GM08714 (cell line): ENCODE data around the gene SNX22.

Source experiments
- H3K4me3 ChIP-seq: fragments of 200-500 bp; sonication (Bioruptor generic); 2 replicates; pipeline ENCODE4 v1.5.1; 2014; ENCODE audit warnings: mild to moderate bottlenecking, low read length, inconsistent platforms
- ZNF274 ChIP-seq: IDR thresholded peaks from 2 replicates; pipeline ENCODE4 v1.6.1; 2012; ENCODE audit warnings: mild to moderate bottlenecking, low read depth, low read length

Gene SNX22

DNA sequence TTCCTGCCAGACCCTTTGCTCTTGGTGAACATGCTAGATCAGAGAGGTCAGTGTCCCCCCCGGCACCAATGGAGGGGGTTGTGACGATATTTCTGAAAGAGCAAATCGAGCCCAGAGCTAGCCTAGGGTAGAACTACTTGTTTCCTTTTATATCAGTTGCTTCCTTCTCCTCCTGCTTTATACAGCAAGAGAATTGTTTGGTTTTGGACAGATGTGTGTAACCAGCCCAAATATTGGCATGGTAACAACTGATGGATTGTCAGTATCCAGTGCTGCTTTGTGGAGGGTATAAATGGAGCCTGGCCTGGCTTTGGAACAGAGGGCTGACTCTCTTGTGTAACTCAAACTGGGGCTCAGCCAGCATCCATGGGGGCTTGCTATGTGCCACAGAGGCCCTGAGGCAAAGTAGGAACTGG, 28.6 kb upstream of the SNX22 start:
- H3K4me3 ChIP-seq = no peak overlapping the region

DNA sequence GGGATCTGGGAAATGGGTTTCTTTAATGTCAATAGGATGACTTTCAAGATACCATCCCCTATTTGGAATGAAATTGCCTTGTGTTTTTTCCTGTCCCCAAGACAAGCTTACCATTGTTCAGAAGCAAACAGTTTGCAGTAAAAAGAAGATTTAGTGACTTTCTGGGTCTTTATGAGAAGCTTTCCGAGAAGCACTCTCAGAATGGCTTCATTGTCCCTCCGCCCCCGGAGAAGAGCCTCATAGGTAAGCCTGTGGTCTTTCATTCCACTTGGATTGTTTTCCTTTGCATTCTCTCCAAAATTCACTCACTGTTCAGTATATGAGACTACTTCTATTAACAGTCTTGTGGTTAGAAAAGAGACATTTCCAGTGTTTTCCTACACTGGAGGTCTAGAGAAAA, 25.6 kb upstream of the SNX22 start:
- no peak for TF ChIP-seq ZNF274
- no peak overlapping the region for H3K4me3 ChIP-seq

More for the DNA sequence above, 28.6 kb upstream of the SNX22 start:
- no peak for TF ChIP-seq ZNF274

DNA sequence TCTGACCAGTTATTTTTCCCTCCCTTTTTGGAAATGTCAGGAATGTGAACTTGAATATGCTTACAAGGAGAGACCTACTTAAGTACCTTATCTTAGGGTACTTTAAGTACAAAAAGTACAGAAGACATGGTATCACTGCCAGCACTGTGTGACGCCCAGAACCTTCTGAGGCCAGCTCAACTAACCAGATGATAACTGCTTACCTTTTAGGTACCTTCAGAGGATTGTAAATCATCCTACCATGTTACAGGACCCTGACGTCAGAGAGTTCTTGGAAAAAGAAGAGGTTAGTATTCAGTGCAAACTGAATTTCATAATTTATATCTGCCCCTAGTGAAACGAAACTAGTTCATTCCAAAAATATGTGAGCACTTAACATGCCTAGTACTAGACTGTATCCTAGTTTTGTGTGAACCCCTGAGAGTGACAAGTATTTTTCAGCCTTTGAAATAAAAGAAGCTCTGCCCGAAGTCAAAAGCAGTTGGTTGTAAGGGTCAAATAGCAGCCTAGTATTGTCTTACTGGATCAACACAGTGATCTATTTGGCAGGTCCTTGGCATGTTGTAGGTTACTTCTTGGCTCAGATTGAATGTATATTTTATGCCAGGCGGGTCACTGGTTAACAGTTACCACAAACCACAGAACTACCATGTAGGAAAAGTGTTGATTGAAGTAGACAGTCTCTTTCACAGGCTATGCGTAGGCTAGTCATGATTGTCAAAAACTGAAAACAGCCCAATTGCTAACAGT, 23.8 kb upstream of the SNX22 start:
- no peak overlapping the region for H3K4me3 ChIP-seq
- no peak for TF ChIP-seq ZNF274

DNA sequence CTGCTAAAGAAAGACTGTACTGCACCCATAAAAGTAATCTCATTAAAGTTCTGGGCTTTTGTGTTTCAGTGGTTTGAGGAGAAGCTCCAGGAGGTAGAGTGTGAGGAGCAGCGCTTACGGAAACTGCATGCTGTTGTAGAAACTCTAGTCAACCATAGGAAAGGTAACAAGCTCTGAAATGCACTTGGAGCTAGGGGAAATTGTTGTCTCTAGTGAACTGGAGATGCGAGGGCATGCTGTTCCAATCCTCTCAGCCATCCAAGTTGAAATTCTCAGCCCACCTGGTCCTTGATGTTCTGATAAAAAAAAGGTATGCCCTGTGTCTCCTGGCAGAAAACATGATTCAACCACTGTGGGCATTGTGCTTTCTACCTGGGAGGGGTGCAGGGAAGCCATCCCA, 21.4 kb upstream of the SNX22 start:
- no peak for TF ChIP-seq ZNF274
- H3K4me3 ChIP-seq = no peak overlapping the region

DNA sequence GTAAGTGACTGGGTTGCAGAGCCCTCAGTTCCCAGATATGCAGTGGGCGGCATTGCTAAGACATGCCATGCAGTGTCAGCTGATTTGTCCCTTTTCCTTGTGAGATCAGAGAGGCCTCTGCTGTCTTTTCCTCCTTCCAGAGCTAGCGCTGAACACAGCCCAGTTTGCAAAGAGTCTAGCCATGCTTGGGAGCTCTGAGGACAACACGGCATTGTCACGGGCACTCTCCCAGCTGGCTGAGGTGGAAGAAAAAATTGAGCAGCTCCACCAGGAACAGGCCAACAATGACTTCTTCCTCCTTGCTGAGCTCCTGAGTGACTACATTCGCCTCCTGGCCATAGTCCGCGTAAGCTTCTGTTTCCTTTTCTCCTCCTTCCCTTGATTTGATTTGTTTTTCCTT, 20.0 kb upstream of the SNX22 start:
- TF ChIP-seq ZNF274 = no peak
- H3K4me3 ChIP-seq = no peak overlapping the region

DNA sequence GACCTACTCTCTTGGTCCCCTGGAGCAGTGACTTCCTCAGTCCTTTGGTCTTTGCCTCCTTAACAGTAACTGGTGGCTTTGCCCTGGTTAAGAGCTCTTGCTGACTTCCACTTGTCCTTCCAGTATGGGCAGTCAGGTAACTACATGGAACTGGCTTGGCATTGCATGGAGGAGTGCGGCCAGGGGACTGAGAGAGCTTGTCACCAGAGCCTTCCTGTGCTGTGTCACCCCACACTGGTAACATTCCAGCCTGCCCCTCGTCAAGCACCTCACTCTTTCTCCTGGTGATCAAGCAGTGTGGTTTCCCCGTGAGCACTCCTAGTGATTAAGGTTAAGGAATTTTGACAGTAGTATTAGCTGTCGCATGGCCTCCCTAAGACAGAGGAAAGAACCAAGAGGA, 19.3 kb upstream of the SNX22 start:
- H3K4me3 ChIP-seq = no peak overlapping the region
- no peak for TF ChIP-seq ZNF274

DNA sequence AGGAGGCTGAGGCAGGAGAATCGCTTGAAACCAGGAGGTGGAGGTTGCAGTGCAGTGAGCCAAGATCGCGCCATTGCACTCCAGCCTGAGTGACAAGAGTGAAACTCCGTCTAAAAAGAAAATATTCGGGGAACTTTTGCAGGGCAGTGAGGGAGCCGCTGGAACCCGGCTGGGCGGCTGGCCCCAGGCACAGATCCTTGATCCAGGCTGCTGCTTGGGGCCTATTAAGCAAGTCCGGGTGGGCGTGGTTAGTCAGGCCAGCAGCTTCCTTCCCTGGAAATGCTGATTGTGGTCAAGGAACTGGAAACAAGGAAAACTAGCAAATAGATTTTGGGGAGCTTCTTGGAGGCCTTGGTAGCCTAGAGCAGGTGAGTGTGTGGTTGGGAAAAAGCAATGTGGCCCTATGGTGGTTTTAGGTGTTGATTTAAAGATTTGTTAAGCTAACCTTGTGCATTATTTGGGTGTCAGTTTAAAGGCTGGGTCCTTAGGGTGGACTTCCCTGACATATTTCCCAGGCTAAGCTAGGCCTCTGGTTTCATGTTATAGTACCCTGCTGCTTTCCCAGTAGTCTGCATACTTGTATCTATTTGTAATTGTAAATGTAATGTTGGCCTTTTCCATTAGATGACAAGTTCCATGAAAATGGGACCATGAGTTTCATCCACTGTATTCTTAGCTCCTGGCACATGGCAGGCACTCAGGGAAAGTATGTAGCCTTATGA, 17.7 kb upstream of the SNX22 start:
- no peak for TF ChIP-seq ZNF274
- no peak overlapping the region for H3K4me3 ChIP-seq

DNA sequence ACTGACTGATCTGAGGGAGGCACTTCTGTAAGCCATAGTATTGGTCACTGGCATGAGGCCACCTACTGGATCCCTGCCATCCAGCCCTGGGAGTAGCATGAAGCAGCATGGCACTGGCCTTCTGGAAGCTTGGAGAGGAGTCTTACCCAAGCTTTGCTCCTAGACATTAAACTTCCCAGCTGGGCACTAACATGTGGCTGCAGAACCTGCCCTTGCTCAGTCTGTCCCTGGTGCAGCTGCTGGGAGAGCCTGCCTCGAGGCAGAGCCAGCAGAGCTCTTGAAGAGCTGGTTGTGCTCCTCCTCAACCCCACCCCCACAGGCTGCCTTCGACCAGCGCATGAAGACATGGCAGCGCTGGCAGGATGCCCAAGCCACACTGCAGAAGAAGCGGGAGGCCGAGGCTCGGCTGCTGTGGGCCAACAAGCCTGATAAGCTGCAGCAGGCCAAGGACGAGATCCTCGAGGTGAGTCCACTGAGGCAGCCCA, 17.1 kb upstream of the SNX22 start:
- no peak overlapping the region for H3K4me3 ChIP-seq
- no peak for TF ChIP-seq ZNF274

DNA sequence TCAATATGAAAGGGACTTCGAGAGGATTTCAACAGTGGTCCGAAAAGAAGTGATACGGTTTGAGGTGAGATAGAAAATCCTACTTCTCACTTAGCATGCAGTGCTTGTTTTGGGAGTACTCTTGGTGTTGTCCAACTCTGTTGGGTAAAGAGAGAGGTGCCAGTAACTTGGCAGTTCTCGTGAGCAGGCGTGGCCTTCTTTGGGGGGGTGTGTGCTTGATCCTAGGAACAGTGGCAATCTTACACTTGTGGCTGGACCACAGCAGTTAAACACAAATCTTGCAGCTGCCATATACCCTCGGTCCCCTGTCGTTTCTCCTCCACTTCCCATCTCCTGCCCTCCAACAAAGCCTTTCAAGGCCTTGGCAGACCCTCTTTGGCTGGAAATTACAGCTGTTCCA, 15.2 kb upstream of the SNX22 start:
- H3K4me3 ChIP-seq = no peak overlapping the region
- TF ChIP-seq ZNF274 = no peak

DNA sequence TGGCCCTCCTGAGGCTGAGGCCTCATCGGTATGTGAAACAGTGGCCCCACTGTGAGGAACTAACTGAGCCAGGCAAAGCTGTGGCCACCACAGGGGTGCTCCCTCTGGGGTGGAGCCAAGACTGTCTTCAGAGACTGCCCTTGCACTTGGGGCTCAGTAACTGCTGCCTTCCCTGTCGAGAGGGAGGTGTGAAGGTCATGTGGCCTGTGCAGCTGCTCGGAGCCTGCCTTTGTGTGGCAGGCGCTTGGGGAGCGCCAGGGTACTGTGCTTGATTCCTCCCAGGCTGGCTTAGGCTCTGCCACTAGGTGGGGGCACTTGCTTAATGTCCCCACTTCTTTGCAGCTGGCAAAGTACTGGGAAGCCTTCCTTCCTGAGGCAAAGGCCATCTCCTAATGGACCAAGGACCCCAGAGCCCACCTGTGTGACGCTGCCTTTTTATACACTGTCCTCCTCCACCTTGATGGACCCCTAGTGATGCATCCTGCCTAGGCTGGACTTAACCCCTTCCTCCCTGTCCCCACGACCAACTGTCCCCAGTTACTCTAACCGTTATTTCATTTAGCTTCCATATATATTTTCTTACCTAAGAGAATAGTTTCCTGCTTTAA, 14.2 kb upstream of the SNX22 start:
- no peak for TF ChIP-seq ZNF274
- H3K4me3 ChIP-seq = no peak overlapping the region

DNA sequence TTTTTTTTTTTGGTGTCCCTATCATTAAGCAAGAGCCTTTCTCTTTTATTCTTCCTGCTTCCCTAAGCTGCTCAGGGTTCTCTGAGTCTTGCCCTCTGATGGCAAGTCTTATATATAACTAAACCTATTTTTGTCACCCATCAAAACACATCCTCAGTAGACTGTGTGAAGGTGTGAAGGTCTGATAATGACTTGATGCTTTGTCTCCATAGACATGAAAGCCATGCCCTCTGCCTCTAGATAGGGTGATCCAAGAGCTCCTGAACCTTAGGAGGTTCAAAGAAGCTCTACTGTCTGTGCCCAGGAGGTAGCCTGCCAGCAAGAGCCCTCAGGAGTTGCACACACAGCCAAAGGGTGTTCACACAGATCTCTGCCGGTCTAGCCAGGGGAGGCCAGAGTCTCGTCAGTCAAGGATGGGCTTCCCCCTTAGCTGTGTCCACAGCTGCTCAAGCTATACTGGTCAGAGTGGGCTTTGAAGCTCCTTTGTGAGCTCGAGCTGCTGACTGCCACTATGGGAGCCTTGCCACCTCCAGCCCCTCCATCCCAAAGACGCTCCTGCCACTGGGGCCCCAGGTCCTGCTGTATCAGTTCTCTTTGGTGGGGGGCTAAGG, 13.1 kb upstream of the SNX22 start:
- no peak overlapping the region for H3K4me3 ChIP-seq
- no peak for TF ChIP-seq ZNF274

DNA sequence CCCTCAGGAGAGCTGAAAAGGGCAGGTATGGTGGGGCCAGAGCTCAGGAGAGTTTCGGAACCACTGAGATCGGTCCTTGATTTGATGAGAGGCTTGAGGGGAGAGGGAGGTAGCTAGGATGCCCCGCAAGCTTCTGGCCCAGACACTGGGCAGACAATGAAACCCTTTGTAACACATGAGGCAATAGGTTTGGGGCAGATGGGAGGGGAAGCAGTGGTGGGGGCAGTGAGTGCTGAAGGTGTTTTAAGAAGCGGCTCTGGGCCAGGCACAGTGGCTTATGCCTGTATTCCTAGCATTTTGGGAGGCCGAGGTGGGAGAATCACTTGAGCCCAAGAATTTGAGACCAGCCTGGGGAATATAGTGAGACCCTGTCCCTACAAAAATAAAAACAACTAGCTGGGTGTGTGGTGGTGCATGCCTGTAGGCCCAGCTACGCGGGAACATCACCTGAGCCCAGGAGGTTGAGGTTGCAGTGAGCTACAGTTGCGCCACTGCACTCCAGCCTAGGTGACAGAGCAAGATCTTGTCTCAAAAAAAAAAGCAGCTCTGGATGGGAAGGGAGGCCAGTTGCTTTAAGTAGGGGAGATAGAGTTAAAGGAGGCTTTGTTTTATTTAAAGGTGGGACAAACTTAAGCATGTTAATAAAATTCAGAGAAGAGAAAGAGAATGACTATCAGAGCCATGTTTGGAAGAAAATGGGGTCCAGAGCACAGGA, 9.6 kb upstream of the SNX22 start:
- no peak for TF ChIP-seq ZNF274
- no peak overlapping the region for H3K4me3 ChIP-seq

DNA sequence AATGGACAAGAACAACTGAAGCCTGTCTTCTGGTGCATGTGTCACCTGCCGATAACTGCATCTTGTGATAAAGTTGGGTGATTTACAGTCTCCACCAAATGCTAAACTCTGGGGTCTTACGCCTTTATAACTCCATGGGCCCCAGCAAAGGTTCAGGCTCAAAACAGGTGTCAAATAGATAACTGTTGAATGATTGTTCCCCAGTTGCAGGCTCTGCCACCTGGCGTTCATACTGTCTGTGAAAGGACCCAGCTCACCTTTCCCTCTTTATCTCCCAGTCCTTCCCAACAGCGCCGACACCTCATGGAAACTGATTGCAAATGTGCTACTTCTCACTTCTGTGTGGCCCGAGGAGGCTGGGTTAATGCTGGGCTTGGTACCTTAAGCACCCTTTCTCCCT, 8.3 kb upstream of the SNX22 start:
- TF ChIP-seq ZNF274 = no peak
- H3K4me3 ChIP-seq = no peak overlapping the region

DNA sequence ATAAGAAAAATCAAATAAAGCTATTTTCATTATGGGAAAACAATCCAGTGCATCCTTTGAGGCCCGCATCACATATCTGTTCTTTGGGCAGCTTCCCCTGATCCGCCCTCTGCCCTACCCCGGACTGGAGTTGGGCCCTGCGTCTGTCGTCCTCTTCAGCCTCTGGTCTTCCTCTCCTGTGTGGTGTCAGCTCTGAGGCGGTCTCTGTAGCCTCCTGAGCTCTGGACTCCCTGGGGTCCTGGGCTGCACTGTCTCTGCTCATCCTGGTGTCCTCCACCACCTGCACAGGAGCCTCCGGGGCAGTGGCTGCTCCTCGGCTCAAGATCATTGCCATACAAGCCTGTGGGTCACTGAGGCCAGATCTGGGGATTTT, 7.4 kb upstream of the SNX22 start:
- TF ChIP-seq ZNF274 = no peak
- no peak overlapping the region for H3K4me3 ChIP-seq
